ENCODE data around the gene FOS. TPM values are rescaled to one million over a fixed set of nuclear protein-coding genes. Genes with fewer than 3 reads are reported as not detected.

The FOS gene
- total and polyA plus RNA-seq, 2 experiments from 2014 or later = 107 to 124 TPM

GRCh38 chr14:75271514-75271913, 7.1 kb upstream of the FOS start:
- H3K36me3 ChIP-seq (ENCODE audit: low read depth) = no peaks in the 10 kb centered on the region
- no peak overlapping the region for H3K4me2 ChIP-seq (ENCODE audit: unreplicated experiment)
- H3K27me3 ChIP-seq (replicated peaks; ENCODE audit: insufficient read depth) = no peaks in the 10 kb centered on the region
- H3K9me2 ChIP-seq (ENCODE audit: insufficient read depth) = no peaks in the 10 kb centered on the region
- in situ Hi-C loops (cut with MboI) = no loop called here
- no peak overlapping the region for H3K9ac ChIP-seq
- no peaks in the 10 kb centered on the region for H3K9me3 ChIP-seq (ENCODE audit: low read depth)
- no peak for DNase-seq
- H2AFZ ChIP-seq = no peak overlapping the region
- no peaks in the 10 kb centered on the region for H4K20me1 ChIP-seq (ENCODE audit: insufficient read depth)
- no peak overlapping the region for H3K4me3 ChIP-seq
- WGBS, 2 experiments (ENCODE audit: low coverage in 1 of 2, low lambda C conversion rate in 2 of 2, missing lambda C conversion rate in 2 of 2) = 97% methylated on average over 9 of the region's 9 CpGs
- H3F3A ChIP-seq (ENCODE audit: insufficient read depth) = peaks cover 36% of the 10 kb centered on the region
- TF ChIP-seq EZH2phosphoT487 (IDR thresholded peaks at IDR 0.05; ENCODE audit: insufficient read depth, low read depth) (no peak), EZH2 (IDR thresholded peaks at IDR 0.05; ENCODE audit: insufficient read depth, poor library complexity, severe bottlenecking) (no peak)
- H3K79me2 ChIP-seq (ENCODE audit: insufficient read depth) = no peaks in the 10 kb centered on the region
- H3K4me1 ChIP-seq (ENCODE audit: insufficient read depth) = peaks cover 33% of the 10 kb centered on the region
- no peak overlapping the region for H3K27ac ChIP-seq

DNA sequence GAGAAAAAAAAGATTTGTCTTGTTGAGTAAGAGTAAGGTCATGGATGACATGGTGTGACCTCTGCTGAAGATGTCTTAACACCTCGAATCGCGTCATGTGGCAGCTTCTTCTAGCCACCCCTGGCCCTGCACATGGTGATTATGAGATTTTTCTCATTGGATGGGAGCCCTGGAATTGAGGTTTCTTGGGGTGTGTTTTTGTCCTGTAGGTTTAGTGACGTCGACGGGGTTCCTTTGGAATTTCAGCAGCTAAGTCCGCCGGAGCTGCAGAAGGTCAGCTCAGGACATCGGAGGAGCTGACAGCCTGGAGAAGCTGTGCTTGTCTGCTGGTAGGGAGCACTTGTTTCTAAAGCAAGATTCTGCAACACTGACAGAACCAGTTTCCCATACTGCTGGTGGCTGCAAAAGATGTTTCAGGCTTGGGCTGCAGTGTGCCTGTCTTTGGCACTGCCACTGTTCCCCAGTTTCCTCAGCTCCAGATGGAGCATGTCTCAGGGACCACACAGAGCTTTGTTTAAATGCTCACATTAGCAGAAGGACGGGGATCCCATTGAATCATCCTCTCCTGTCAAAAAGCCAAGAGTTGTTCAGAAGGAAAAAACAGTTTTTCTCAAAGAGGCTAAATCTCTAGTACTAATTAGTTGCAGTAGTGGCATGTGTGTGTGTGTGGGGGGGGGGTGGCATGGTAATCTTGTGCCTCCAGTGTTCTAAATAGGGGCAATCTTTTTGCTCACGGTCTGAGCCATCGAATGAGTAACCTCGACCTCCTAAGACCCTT, 5.2 kb upstream of the FOS start:
- H3K9me3 ChIP-seq (ENCODE audit: low read depth) = no peaks in the 10 kb centered on the region
- no peak overlapping the region for H2AFZ ChIP-seq
- 21 to 26% methylated on average over 13 of the region's 13 CpGs for WGBS, 2 experiments (ENCODE audit: low coverage in 1 of 2, low lambda C conversion rate in 2 of 2, missing lambda C conversion rate in 2 of 2)

GRCh38 chr14:75274050-75274898, 4.4 kb upstream of the FOS start:
- Histone ChIP-seq H3K4me2 (ENCODE audit: unreplicated experiment) (peak overlapping the region; percentile 37), H3K27me3 (replicated peaks; ENCODE audit: insufficient read depth) (no peaks in the 10 kb centered on the region), H3K9me2 (ENCODE audit: insufficient read depth) (no peaks in the 10 kb centered on the region), H3K9me3 (ENCODE audit: low read depth) (no peaks in the 10 kb centered on the region), H3K9ac (peak overlapping the region; percentile 61), H4K20me1 (ENCODE audit: insufficient read depth) (no peaks in the 10 kb centered on the region), H3F3A (ENCODE audit: insufficient read depth) (peaks cover 24% of the 10 kb centered on the region), H3K27ac (peak overlapping the region; percentile 61), H3K4me3 (no peak overlapping the region), H3K79me2 (ENCODE audit: insufficient read depth) (peaks cover 4% of the 10 kb centered on the region; the same call in 1 of the 2 replicates), H3K4me1 (ENCODE audit: insufficient read depth) (peaks cover 19% of the 10 kb centered on the region), H3K36me3 (ENCODE audit: low read depth) (no peaks in the 10 kb centered on the region), H2AFZ (no peak overlapping the region)
- TF ChIP-seq EZH2 (IDR thresholded peaks at IDR 0.05; ENCODE audit: insufficient read depth, poor library complexity, severe bottlenecking) (no peak), EZH2phosphoT487 (IDR thresholded peaks at IDR 0.05; ENCODE audit: insufficient read depth, low read depth) (no peak)
- in situ Hi-C loops (cut with MboI) = no loop called here
- no peak for DNase-seq
- WGBS, 2 experiments (ENCODE audit: low coverage in 1 of 2, low lambda C conversion rate in 2 of 2, missing lambda C conversion rate in 2 of 2) = 69 to 74% methylated on average over 6 of the region's 6 CpGs

More for the DNA sequence above, 5.2 kb upstream of the FOS start:
- in situ Hi-C loops (cut with MboI) = no loop called here
- no peaks in the 10 kb centered on the region for H3K27me3 ChIP-seq (replicated peaks; ENCODE audit: insufficient read depth)
- no peaks in the 10 kb centered on the region for H3K36me3 ChIP-seq (ENCODE audit: low read depth)
- peaks cover 19% of the 10 kb centered on the region for H3K4me1 ChIP-seq (ENCODE audit: insufficient read depth)
- H3K79me2 ChIP-seq (ENCODE audit: insufficient read depth) = no peaks in the 10 kb centered on the region
- TF ChIP-seq EZH2 (IDR thresholded peaks at IDR 0.05; ENCODE audit: insufficient read depth, poor library complexity, severe bottlenecking) = no peak
- TF ChIP-seq EZH2phosphoT487 (IDR thresholded peaks at IDR 0.05; ENCODE audit: insufficient read depth, low read depth) = no peak
- H3F3A ChIP-seq (ENCODE audit: insufficient read depth) = peaks cover 24% of the 10 kb centered on the region
- H3K9ac ChIP-seq = peak overlapping the region; percentile 61
- H4K20me1 ChIP-seq (ENCODE audit: insufficient read depth) = no peaks in the 10 kb centered on the region
- H3K4me3 ChIP-seq = no peak overlapping the region
- H3K4me2 ChIP-seq (ENCODE audit: unreplicated experiment) = peak overlapping the region; percentile 37
- H3K27ac ChIP-seq = peak overlapping the region; percentile 61
- peak; percentile 87 for DNase-seq
- no peaks in the 10 kb centered on the region for H3K9me2 ChIP-seq (ENCODE audit: insufficient read depth)

DNA sequence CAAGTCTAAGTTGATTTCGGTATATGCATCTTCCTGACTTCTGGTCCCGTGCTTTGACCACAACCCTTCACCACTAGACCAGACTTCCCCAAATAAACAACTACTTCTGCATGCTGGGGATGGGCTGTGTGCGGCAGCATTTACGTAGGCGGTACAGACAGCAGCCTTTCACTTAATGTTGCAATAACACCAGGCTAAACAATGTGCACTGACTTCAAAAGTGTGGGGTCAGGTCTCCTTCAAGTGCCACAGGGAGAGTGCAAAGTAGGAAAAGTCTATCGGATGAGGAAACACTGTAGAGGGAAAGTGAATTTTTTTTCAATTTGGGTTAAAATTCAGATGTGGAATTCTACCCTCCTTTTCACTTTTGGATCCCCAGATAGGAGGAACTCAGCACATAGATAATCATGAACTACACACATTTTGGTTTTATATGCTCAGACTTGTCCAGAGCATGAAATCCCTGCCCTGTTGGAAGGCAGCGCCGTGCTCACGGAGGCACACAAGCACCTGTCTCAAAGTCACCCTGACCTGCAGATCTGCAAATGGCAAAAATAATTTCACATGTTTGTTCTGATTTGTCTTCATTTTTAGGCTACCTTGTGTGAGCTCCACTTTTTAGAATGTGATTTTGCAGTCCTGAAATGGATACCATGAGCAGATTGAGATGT, 3.6 kb upstream of the FOS start:
- no peak for DNase-seq
- no peaks in the 10 kb centered on the region for H3K9me2 ChIP-seq (ENCODE audit: insufficient read depth)
- no peak overlapping the region for H3K9ac ChIP-seq
- H3K4me3 ChIP-seq = no peak overlapping the region
- no peak overlapping the region for H3K27ac ChIP-seq
- H3F3A ChIP-seq (ENCODE audit: insufficient read depth) = peaks cover 27% of the 10 kb centered on the region
- in situ Hi-C loops (cut with MboI) = loop anchor here (25.0 kb wide), 1 partner anchor 338 kb away; no protein-coding TSS in a partner anchor
- H3K36me3 ChIP-seq (ENCODE audit: low read depth) = peaks cover 2% of the 10 kb centered on the region; the same call in 1 of the 2 replicates
- no peak for TF ChIP-seq EZH2 (IDR thresholded peaks at IDR 0.05; ENCODE audit: insufficient read depth, poor library complexity, severe bottlenecking)
- no peak for TF ChIP-seq EZH2phosphoT487 (IDR thresholded peaks at IDR 0.05; ENCODE audit: insufficient read depth, low read depth)
- H3K27me3 ChIP-seq (replicated peaks; ENCODE audit: insufficient read depth) = no peaks in the 10 kb centered on the region
- H3K4me1 ChIP-seq (ENCODE audit: insufficient read depth) = peaks cover 19% of the 10 kb centered on the region
- no peaks in the 10 kb centered on the region for H3K9me3 ChIP-seq (ENCODE audit: low read depth)
- H2AFZ ChIP-seq = no peak overlapping the region
- no peaks in the 10 kb centered on the region for H4K20me1 ChIP-seq (ENCODE audit: insufficient read depth)
- no peak overlapping the region for H3K4me2 ChIP-seq (ENCODE audit: unreplicated experiment)
- WGBS, 2 experiments (ENCODE audit: low coverage in 1 of 2, low lambda C conversion rate in 2 of 2, missing lambda C conversion rate in 2 of 2) = 96 to 97% methylated on average over 9 of the region's 9 CpGs
- peaks cover 12% of the 10 kb centered on the region for H3K79me2 ChIP-seq (ENCODE audit: insufficient read depth)
